Neural cell (in vitro differentiated cells): ENCODE data around the gene DNAJC3. TPM values are rescaled to one million over a fixed set of nuclear protein-coding genes. Genes with fewer than 3 reads are reported as not detected.
A peak's percentile ranks its signal among the peaks of the same experiment; 100 is the strongest.

ENCODE experiments used
- H2AFZ ChIP-seq: fragments of 200-600, 300-800 bp; sonication (generic), shearing (Covaris generic); 2 replicates; pipeline ENCODE4 v1.6.0; 2014; ENCODE audit warnings: low read depth, mild to moderate bottlenecking, antibody characterized with exemption, low read length, moderate library complexity
- H3F3A ChIP-seq: fragments of 200-600 bp; shearing (Covaris generic); 2 replicates; pipeline ENCODE4 v1.6.1; 2016; ENCODE audit warnings: mild to moderate bottlenecking, moderate library complexity, mixed read lengths, antibody characterized with exemption, low read length; ENCODE audit not compliant: insufficient read depth, poor library complexity, severe bottlenecking
- H3K27ac ChIP-seq: fragments of 200-600, 300-800 bp; sonication (generic), shearing (Covaris generic); 2 replicates; pipeline ENCODE4 v1.5.1; 2014; ENCODE audit warnings: mild to moderate bottlenecking, low read length, moderate library complexity
- H3K27me3 ChIP-seq: fragments of 300-800, 200-600 bp; sonication (generic), shearing (Covaris generic); 2 replicates; pipeline ENCODE4 v1.6.0; 2014; ENCODE audit warnings: mild to moderate bottlenecking, low read depth, low read length, moderate library complexity; ENCODE audit not compliant: insufficient read depth
- H3K36me3 ChIP-seq: fragments of 300-800, 200-600 bp; sonication (generic), shearing (Covaris generic); 2 replicates; pipeline ENCODE4 v1.5.1; 2014; ENCODE audit warnings: mild to moderate bottlenecking, antibody characterized with exemption, low read length, moderate library complexity; ENCODE audit not compliant: insufficient read depth
- H3K4me2 ChIP-seq: fragments of 300-800, 200-600 bp; sonication (generic), shearing (Covaris generic); 2 replicates; pipeline ENCODE4 v1.6.0; 2014; ENCODE audit warnings: mild to moderate bottlenecking, low read length
- H3K4me3 ChIP-seq: fragments of 300-800, 200-600 bp; sonication (generic), shearing (Covaris generic); 2 replicates; pipeline ENCODE4 v1.5.1; 2014; ENCODE audit warnings: mild to moderate bottlenecking, low read length, moderate library complexity
- H3K79me2 ChIP-seq: fragments of 200-600 bp; shearing (Covaris generic); replicated peaks from 2 replicates; pipeline ENCODE4 v1.6.0; 2014; ENCODE audit warnings: mild to moderate bottlenecking, low read length, moderate library complexity; ENCODE audit not compliant: insufficient read depth
- H3K9ac ChIP-seq: fragments of 300-800, 200-600 bp; sonication (generic), shearing (Covaris generic); 2 replicates; pipeline ENCODE4 v1.6.1; 2016; ENCODE audit warnings: mild to moderate bottlenecking, low read length, mixed read lengths
- H3K9me2 ChIP-seq: fragments of 200-600 bp; shearing (Covaris generic); 2 replicates; pipeline ENCODE4 v1.6.1; 2016; ENCODE audit warnings: mild to moderate bottlenecking, low read length, mixed read lengths; ENCODE audit not compliant: insufficient read depth
- H3K9me3 ChIP-seq: fragments of 200-600, 300-800 bp; sonication (generic), shearing (Covaris generic); 2 replicates; pipeline ENCODE4 v1.6.1; 2016; ENCODE audit warnings: mild to moderate bottlenecking, mixed run types, low read length, moderate library complexity, mixed read lengths
- H4K20me1 ChIP-seq: fragments of 200-600 bp; shearing (Covaris generic); 2 replicates; pipeline ENCODE4 v1.6.1; 2016; ENCODE audit warnings: mild to moderate bottlenecking, mixed run types; ENCODE audit not compliant: insufficient read depth
- CTCF ChIP-seq: fragments of 450-650 bp; IDR thresholded peaks from 2 replicates; pipeline ENCODE4 v1.5.1; 2014; ENCODE audit warnings: antibody characterized with exemption, mild to moderate bottlenecking, moderate library complexity; ENCODE audit not compliant: poor library complexity, severe bottlenecking
- EP300 ChIP-seq: fragments of 450-650 bp; conservative IDR thresholded peaks from 2 replicates; pipeline ENCODE4 v1.6.1; 2014; ENCODE audit warnings: antibody characterized with exemption, mild to moderate bottlenecking, moderate library complexity; ENCODE audit not compliant: poor library complexity, severe bottlenecking
- EZH2 ChIP-seq: fragments of 200-600, 300-800 bp; shearing (Covaris generic), sonication (generic); IDR thresholded peaks from 2 replicates; pipeline ENCODE4 v1.6.1; 2014; ENCODE audit warnings: antibody characterized with exemption, low read length, borderline replicate concordance, mild to moderate bottlenecking; ENCODE audit not compliant: insufficient read depth, poor library complexity, severe bottlenecking
- MXI1 ChIP-seq: fragments of 450-650 bp; conservative IDR thresholded peaks from 2 replicates; pipeline ENCODE4 v1.6.1; 2014; ENCODE audit warnings: antibody characterized with exemption, mild to moderate bottlenecking; ENCODE audit not compliant: poor library complexity, severe bottlenecking
- POLR2AphosphoS5 ChIP-seq: IDR thresholded peaks from 2 replicates; pipeline ENCODE4 v1.6.1; 2012
- RAD21 ChIP-seq: fragments of 450-650 bp; conservative IDR thresholded peaks from 2 replicates; pipeline ENCODE4 v1.6.1; 2014; ENCODE audit warnings: antibody characterized with exemption, mild to moderate bottlenecking, moderate library complexity
- SMC3 ChIP-seq: fragments of 450-650 bp; conservative IDR thresholded peaks from 2 replicates; pipeline ENCODE4 v1.6.1; 2014; ENCODE audit warnings: antibody characterized with exemption, mild to moderate bottlenecking, moderate library complexity; ENCODE audit not compliant: poor library complexity
- TAF1 ChIP-seq: IDR thresholded peaks from 2 replicates; pipeline ENCODE4 v1.6.1; 2012; ENCODE audit warnings: low read depth
- polyA plus RNA-seq: library from polyadenylated mRNA; depleted of rRNA; stranded (reverse); fragments of >200 nt; gene quantifications from 2 replicates; pipeline ENCODE4 v1.2.3, GENCODE V29; 2014
- TF ChIP-seq, protein P1 (sequence below): IDR thresholded peaks from 2 replicates; pipeline ENCODE4 v1.6.1; 2012; ENCODE audit warnings: borderline replicate concordance

Gene DNAJC3
- polyA plus RNA-seq, 1 donor from 2014 or later, result 8.2 TPM

- H3K27ac ChIP-seq, result no peak overlapping the region
- H3K4me3 ChIP-seq, result peak overlapping the region; percentile 58
- peaks cover 3% of the 10 kb centered on the region for H3K9me2 ChIP-seq
- H3K36me3 ChIP-seq, result peaks cover 5% of the 10 kb centered on the region
- H3K27me3 ChIP-seq, result peaks cover 14% of the 10 kb centered on the region
- no peak overlapping the region for H2AFZ ChIP-seq
- H3K9ac ChIP-seq, result no peak overlapping the region
- H3K9me3 ChIP-seq, result no peaks in the 10 kb centered on the region
- H3K79me2 ChIP-seq, result peaks cover 4% of the 10 kb centered on the region
- H3K4me2 ChIP-seq, result no peak overlapping the region
- no peaks in the 10 kb centered on the region for H4K20me1 ChIP-seq
- TF ChIP-seq TAF1 (no peak), EP300 (no peak), MXI1 (no peak)
- no peaks in the 10 kb centered on the region for H3F3A ChIP-seq
Observed at GRCh38 chr13:95641291-95642027, 35.5 kb upstream of the DNAJC3 start.

GRCh38 chr13:95642028-95642621, 34.8 kb upstream of the DNAJC3 start:
- H3K9me3 ChIP-seq, result no peaks in the 10 kb centered on the region
- H3K79me2 ChIP-seq, result peaks cover 4% of the 10 kb centered on the region
- peaks cover 5% of the 10 kb centered on the region for H3K36me3 ChIP-seq
- peak overlapping the region; percentile 78 for H3K4me2 ChIP-seq
- H3K9ac ChIP-seq, result no peak overlapping the region
- no peak overlapping the region for H3K27ac ChIP-seq
- no peaks in the 10 kb centered on the region for H4K20me1 ChIP-seq
- H3F3A ChIP-seq, result no peaks in the 10 kb centered on the region
- peak overlapping the region; percentile 90 for H3K4me3 ChIP-seq
- no peak for TF ChIP-seq SMC3
- TF ChIP-seq, protein P1, sequence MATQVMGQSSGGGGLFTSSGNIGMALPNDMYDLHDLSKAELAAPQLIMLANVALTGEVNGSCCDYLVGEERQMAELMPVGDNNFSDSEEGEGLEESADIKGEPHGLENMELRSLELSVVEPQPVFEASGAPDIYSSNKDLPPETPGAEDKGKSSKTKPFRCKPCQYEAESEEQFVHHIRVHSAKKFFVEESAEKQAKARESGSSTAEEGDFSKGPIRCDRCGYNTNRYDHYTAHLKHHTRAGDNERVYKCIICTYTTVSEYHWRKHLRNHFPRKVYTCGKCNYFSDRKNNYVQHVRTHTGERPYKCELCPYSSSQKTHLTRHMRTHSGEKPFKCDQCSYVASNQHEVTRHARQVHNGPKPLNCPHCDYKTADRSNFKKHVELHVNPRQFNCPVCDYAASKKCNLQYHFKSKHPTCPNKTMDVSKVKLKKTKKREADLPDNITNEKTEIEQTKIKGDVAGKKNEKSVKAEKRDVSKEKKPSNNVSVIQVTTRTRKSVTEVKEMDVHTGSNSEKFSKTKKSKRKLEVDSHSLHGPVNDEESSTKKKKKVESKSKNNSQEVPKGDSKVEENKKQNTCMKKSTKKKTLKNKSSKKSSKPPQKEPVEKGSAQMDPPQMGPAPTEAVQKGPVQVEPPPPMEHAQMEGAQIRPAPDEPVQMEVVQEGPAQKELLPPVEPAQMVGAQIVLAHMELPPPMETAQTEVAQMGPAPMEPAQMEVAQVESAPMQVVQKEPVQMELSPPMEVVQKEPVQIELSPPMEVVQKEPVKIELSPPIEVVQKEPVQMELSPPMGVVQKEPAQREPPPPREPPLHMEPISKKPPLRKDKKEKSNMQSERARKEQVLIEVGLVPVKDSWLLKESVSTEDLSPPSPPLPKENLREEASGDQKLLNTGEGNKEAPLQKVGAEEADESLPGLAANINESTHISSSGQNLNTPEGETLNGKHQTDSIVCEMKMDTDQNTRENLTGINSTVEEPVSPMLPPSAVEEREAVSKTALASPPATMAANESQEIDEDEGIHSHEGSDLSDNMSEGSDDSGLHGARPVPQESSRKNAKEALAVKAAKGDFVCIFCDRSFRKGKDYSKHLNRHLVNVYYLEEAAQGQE, result no peak
- peaks cover 14% of the 10 kb centered on the region for H3K27me3 ChIP-seq
- peaks cover 3% of the 10 kb centered on the region for H3K9me2 ChIP-seq
- no peak overlapping the region for H2AFZ ChIP-seq

GRCh38 chr13:95642999-95643398, 33.9 kb upstream of the DNAJC3 start:
- Histone ChIP-seq H3K9ac (no peak overlapping the region), H3K9me2 (peaks cover 3% of the 10 kb centered on the region), H3K27me3 (peaks cover 14% of the 10 kb centered on the region), H2AFZ (no peak overlapping the region), H3K79me2 (peaks cover 4% of the 10 kb centered on the region), H4K20me1 (no peaks in the 10 kb centered on the region), H3K4me3 (peak overlapping the region; percentile 90), H3K9me3 (no peaks in the 10 kb centered on the region), H3K27ac (no peak overlapping the region), H3K4me2 (peak overlapping the region; percentile 78), H3K36me3 (peaks cover 5% of the 10 kb centered on the region), H3F3A (no peaks in the 10 kb centered on the region)
- no peak for TF ChIP-seq MXI1
- no peak for TF ChIP-seq EP300
- TF ChIP-seq SMC3, result no peak
- TF ChIP-seq, protein P1, result no peak
- no peak for TF ChIP-seq CTCF
- no peak for TF ChIP-seq TAF1
- no peak for TF ChIP-seq EZH2
- TF ChIP-seq RAD21, result no peak
- no peak for TF ChIP-seq POLR2AphosphoS5
